Vagina (tissue), 2 donors: Measurements from ENCODE around the gene INPP5A.

Experiments
- CTCF ChIP-seq, 3 experiments: fragments of 450-650 bp in 2 of 3; fragments of 200-600 bp in 1 of 3; sonication (generic) in 1 of 3; IDR thresholded peaks; one replicate each; pipeline ENCODE4 v1.5.1; 2017 to 2019; ENCODE audit warnings: antibody characterized with exemption in 3 of 3, mild to moderate bottlenecking in 2 of 3, moderate library complexity in 2 of 3
- POLR2A ChIP-seq, 2 donors: fragments of 450-650 bp; IDR thresholded peaks; one replicate each; pipeline ENCODE4 v1.6.1; 2017; ENCODE audit warnings: antibody characterized with exemption in 2 of 2, mild to moderate bottlenecking in 2 of 2, moderate library complexity in 2 of 2

- no peak for TF ChIP-seq CTCF (IDR thresholded peaks at IDR 0.05)
- TF ChIP-seq POLR2A (IDR thresholded peaks at IDR 0.05) = no peak
These were observed 129.9 kb downstream of the INPP5A start for GRCh38 chr10:132667342-132668047.
